ENCODE data around the gene SNX17.

SNX17 gene

DNA sequence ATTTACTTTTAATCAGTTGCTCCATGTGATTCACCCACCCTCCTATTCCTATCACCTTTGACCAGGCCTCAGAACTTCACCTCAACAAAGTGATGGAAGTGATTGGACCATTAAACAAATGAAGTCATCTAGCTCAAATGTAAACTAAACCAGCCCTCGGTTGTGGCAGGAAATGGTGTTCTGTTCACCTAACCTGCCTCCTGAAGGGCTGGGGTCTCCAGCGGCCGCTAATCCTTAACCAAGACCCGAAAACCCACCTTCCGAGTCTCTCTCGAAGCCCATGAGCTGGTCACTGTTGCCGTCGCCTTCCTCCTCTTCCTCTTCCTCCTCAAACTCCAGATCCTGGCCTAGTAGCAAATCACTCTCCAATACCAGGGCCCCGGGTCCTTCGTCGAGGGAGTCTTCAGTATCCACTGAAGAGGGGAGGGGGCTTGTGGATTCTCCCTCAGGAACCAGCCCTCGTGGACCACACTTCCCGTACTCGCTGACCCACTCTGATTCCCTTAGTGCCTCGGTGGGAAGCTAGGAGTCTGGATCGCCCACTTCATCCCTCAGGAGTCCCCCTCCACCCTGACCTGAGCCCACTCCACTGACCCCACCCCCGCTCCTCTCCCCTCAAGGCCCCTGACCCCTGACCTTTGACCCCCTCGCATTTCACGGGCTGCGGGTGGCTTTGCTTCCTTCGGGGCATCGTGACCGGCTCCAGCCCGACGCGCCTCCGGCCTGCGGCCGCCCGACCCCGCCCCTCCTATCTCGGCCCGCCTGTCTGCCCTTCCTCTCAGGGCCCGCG, 9.6 kb downstream of the SNX17 start:
- Histone ChIP-seq H3K27ac (replicated peaks) (peak overlapping the region; percentile 70), H3K4me3 (replicated peaks; ENCODE audit: insufficient read depth, low read length) (peak overlapping the region; percentile 77)
- DNase-seq (ENCODE audit: low read depth in 1 of 2, low spot score in 1 of 2): peak; percentile 69 to 72

GRCh38 chr2:27380626-27381545, 10.5 kb downstream of the SNX17 start, which contains the start of gene ZNF513:
ZNF513 (minus strand) TSS chr2:27380734; CDS start chr2:27380526, 208 bp downstream.
- TF ChIP-seq GABPA (IDR thresholded peaks at IDR 0.05; ENCODE audit: low read depth) (peak; percentile 92), POLR2AphosphoS5 (IDR thresholded peaks at IDR 0.05; ENCODE audit: low read depth) (peak; percentile 97), SPI1 (IDR thresholded peaks at IDR 0.05; ENCODE audit: borderline replicate concordance, low read depth) (peak; percentile 27; the same call in 1 of the 2 replicates), CTCF (IDR thresholded peaks at IDR 0.05; ENCODE audit: insufficient read depth, low read length) (no peak), REST (IDR thresholded peaks at IDR 0.05; ENCODE audit: insufficient replicate concordance, low read depth) (no peak)
- Histone ChIP-seq H3K4me3 (replicated peaks; ENCODE audit: insufficient read depth, low read length) (peak within 1 kb of the TSS; percentile 77), H3K27ac (replicated peaks) (peak within 1 kb of the TSS; percentile 71), H3K27me3 (ENCODE audit: insufficient read depth, poor library complexity, severe bottlenecking) (no peaks in the 10 kb centered on the region)
- peak; percentile 88 to 96 for DNase-seq (ENCODE audit: low read depth in 1 of 2, low spot score in 1 of 2)

More for the DNA sequence above, 9.6 kb downstream of the SNX17 start:
- no peak for TF ChIP-seq GABPA (IDR thresholded peaks at IDR 0.05; ENCODE audit: low read depth)
- TF ChIP-seq POLR2AphosphoS5 (IDR thresholded peaks at IDR 0.05; ENCODE audit: low read depth): no peak
- no peak for TF ChIP-seq CTCF (IDR thresholded peaks at IDR 0.05; ENCODE audit: insufficient read depth, low read length)
- TF ChIP-seq REST (IDR thresholded peaks at IDR 0.05; ENCODE audit: insufficient replicate concordance, low read depth): no peak
- H3K27me3 ChIP-seq (ENCODE audit: insufficient read depth, poor library complexity, severe bottlenecking): no peaks in the 10 kb centered on the region

DNA sequence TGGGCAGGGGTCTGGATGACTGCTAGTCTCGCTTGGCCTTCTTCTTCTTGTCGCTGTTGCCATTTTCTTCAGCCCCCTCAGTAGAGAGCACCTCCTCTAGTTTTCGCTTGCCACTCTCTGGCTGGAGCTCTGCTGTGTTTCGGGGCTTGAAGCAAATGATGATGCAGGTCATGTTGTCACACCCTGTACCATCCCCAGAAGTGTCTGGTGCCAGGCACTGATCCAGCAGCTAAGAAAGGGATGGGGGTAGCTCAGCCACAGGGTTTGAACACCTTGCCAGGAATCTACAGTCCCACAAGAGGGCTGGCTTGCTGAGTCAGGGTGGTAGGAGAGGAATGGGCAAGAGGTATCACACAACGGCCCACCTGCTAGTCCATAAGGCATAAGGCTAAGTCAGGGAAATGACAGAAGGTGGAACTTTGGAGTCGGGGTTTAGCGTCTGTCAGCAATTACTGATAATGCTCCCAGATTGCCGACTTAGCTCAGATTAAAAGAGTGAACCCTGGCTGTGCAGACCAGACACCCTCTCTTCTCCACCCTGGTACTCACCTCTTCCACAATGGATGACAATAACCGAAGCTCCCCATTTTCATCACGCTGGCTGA, 11.3 kb downstream of the SNX17 start:
- TF ChIP-seq POLR2AphosphoS5 (IDR thresholded peaks at IDR 0.05; ENCODE audit: low read depth) (no peak), REST (IDR thresholded peaks at IDR 0.05; ENCODE audit: insufficient replicate concordance, low read depth) (no peak), CTCF (IDR thresholded peaks at IDR 0.05; ENCODE audit: insufficient read depth, low read length) (no peak), GABPA (IDR thresholded peaks at IDR 0.05; ENCODE audit: low read depth) (no peak), SPI1 (IDR thresholded peaks at IDR 0.05; ENCODE audit: borderline replicate concordance, low read depth) (no peak)
- H3K4me3 ChIP-seq (replicated peaks; ENCODE audit: insufficient read depth, low read length): no peak overlapping the region
- no peak overlapping the region for H3K27ac ChIP-seq (replicated peaks)
- DNase-seq (ENCODE audit: low read depth in 1 of 2, low spot score in 1 of 2): no peak
- H3K27me3 ChIP-seq (ENCODE audit: insufficient read depth, poor library complexity, severe bottlenecking): no peaks in the 10 kb centered on the region

All from HL-60 (cell line).